HG03457 (cell line): Measurements from ENCODE around the gene ZXDC.

Experiments
- ATAC-seq: cut with Tn5 transposase; IDR thresholded peaks from one replicate; pipeline ENCODE4 v1.9.1; 2021; ENCODE audit warnings: moderate number of reproducible peaks; ENCODE audit not compliant: unreplicated experiment

ZXDC gene

DNA sequence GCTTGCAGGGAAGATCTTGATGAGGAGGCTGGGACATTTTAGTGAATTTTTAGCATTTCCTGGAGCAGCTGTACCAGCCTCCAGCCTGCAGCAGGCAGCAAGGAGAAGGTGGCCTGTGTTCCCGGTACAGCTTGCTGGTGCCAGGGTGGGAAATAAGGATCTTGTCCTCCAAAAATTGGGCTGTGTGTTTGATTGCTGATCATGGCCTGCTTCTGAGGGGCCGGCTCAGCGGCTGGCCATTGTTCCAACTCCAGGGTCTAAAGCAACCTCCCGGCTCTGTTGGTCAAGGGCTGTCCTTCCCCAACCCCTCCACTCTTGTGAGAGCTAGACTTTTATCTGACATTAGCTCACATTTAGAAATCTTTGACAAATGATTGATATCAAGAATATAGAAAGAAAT lies 75.9 kb downstream of the ZXDC start:
- ATAC-seq = no peak

DNA sequence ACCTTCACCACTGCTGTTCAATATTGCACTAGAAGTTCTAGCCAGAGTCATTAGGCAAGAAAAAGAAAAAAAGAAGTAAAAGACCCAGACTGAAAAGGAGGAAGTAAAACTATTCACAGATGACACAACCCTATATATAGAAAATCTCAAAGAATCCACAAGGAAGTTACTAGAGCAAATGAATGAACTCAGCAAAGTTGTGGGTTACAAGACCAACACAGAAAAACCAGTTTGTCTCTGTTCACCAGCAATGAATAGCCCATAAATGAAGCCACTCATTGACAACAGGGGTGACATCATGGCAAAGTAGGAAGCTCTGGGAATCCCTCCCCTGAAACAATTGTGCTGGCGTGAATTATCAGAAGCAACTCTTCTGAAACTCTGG lies 76.3 kb downstream of the ZXDC start:
- peak; percentile 60 for ATAC-seq

DNA sequence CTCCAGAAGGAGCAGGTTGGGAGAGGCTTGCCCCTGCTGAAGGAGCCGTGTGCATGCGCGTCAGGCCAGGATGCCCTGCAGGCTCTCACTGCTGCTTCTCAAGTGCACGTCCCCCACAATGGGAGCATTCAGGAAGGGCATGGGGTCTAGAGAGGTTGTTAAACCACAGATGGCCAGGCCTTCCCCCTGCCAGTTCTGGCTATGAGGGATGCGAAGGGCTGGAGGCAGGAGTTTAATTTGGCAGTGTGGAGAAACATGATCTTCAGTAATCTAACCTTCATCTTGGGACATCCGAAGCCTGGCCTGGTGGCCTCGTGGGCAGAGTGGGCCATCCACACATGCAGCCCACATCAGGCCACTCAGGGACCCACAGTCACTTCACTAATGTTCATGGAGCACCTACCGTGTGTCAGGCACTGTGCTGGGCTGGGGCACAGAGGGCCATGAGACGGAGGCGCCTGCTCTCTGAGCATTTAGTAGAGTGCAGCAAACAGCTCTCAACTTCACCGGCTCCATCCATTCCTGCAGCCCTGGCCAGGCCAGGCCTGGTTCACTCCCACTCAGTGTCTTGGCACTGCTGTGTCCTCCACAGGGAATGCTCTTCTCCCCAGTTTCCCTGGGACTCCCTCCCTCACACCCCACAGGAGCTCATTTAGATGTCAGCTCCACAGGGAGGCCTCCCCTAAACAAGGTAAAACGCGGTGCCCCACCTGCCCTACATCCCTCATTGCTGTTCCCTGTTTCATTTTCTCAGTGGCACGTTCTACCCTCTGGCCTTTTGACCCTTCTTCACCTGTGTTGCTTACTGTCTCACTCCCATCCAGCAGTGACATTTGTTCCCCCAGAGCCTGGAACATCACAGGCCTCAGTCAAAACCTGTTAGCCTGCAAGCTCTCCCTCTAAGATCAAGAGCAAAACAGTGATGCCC lies 77.0 kb downstream of the ZXDC start:
- no peak for ATAC-seq

DNA sequence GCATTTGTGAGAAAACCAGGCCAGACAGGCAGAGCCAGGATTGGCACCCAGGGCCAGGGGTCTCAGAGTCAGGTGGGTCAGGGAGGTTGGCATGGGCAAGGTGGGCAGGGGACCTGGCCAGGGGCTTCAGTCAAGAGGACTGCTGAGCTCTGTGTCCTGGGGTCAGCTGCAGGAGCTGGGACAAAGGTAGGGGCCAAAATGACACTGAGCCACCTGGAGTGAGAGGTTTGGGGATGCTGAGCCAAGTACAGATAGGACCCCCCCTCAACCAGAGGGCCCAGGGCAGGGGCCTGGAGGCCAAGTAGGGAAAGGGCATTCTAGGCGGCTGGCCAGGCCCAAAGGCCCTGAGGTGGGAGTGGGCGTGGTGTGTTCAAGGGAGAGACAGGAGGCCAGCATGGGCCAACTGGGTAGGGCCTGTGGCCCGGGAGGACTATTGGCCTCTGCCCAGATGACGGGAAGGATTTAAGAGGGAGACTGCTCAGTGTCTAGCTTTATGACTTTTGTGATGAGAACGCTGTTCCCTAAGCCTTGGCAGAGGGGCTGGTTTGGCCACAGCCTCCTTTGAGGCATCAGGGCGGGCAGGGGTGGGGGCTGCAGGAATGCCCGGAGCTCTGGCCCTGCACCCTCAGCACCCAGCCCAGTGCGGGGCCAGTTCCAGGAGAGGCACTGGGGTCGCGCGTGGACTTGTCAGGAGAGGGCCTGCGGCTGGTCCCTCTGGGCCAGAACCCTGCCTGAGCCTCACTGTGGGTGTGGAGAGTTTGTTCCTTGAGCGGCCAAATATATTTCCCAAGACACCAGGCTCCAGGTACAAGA lies 77.9 kb downstream of the ZXDC start:
- no peak for ATAC-seq

DNA sequence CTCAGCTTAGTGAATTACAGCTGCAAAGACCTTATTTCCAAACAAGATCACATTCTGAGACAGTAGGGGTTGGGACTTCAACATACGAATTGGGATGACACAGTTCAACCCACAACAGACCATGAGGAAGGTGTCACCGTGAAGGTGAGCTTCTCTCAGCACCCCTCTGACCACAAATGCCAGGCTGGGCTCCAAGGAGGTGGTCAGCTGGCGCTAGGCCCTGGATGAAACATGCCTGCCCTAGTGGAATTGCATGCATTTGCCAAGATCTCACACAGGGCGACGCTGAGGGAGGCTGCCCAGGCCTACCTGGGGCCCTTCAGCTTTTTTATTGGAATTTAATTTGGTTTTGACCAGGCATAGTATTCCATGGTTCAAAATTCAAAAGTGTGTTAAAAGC lies 79.2 kb downstream of the ZXDC start:
- ATAC-seq = no peak

DNA sequence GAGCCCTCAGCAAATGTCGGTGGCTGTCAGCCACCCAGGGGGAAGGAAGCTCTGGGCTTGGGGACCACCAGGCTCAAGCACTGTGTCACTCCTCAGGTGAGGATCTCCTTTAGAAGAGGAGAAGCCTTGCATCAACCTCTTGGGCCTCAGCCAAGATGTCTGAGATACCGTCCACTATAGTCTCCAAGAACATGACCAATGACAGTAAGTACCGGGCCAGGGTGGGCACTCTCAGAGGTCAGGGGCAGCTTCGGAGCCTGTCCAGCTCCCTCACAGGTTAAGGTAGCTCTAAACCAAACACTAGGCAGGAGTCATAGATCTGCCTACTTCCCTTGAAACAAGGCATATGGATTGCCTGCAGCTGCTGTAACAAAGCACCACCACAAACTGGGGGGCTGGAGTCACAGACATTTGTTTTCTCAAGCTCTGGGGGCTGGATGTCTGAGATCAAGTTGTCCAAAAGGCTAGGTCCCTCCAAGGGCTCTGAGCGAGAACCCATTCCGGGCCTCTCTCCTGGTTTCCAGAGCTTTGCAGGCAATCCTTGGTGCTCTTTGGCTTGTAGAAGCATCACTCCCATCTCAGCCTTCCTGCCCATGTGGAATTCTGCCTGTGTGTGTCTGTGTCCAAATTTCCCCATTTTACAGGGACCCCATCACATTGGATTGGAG lies 79.7 kb downstream of the ZXDC start:
- no peak for ATAC-seq

DNA sequence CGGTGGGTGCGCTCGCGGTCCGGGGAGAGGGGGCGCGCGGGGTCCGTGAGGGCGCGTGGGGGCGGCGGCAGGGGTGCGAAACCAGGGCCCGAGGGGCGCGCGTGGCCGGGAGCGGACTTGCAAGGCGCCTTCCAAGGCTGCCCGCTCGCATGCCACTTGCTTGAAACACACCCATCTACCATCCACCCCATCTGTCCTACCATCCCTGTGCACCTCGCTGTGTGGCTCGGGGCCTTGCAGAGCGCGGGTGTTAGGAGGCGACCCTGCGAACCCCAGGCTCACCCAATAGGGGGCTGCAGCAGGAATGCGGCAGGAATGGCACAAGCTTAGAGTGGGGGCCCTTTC lies 80.7 kb downstream of the ZXDC start:
- no peak for ATAC-seq

DNA sequence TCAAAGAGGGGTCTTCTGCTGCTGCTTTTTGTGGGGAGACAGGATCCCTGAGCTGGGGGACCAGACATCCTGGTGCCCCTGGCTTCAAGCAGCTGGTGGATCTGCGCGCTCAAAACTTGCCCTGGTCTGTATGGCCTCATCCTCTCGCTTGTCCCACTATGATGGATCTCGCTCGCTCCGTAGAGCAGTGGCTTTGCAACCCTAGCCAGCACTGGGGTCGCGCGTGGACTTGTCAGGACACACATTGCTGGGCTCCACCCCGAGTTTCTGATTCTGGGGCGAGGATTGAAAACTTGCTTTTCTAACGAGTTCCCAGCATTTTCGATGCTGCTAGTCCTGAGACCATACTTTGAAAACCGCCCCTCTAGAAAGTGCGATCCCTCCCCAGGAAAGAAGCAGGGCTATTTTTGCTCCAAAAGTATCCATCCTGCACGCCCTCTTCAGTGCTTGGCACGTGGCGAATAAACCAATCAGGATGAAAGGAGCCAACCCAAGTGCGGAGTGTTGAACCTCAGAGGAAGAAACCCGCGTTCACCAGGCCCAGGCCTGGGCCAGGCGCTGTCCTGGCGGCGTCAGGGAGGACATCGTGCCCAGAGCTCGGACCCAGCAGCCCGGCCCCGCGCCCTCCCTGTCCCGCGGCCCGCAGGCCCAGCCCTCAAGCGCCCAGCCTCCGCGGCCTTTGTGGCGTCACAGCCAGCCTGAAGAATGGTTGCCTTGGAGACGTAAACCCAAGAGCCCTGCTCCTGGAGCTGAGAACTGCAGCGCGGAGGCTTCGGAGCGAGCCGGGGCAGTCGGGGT lies 81.3 kb downstream of the ZXDC start, which contains the start of gene CFAP100:
Gene CFAP100, plus strand, starts transcription at position 731 of the 798 bp plus-strand sequence. CDS start 1,092 bp downstream, outside the sequence.
- ATAC-seq = no peak

DNA sequence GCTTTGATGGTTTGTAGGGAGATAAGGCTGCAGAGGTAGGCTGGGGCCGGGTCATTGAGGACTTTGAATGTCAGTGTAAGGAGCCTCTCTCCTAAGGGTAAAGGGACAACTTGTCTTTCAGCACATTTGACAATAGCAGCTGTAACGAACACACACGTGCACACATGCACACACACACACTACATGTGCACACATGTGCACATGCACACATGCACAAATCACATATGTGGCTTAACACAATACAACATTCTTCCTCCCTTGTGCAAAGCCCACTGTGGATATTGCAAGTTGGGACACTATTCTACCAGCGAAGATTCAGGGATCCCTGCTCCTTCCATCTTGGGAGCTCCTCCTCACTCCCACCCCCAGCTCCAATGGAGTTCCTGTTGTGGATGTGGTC lies 82.1 kb downstream of the ZXDC start:
- no peak for ATAC-seq

DNA sequence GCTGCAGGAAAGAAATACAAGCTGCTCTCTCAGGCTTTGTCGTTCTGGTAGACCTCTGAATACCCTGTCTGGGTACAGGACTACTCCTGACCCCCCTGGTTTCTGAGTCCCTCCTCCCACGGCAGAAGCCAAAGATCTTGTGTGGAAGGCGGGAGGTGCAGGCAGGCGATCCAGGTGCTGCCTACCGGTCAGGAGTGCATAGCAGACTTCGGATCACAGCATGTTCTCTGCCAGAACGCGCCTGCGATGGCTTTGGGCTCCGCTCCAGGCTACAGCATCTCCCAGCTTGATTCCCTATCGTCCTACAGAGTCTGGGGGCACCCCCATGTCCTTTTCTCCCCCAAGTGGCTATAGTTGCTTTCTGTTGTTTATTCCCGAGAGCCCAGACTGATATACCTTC lies 83.4 kb downstream of the ZXDC start:
- ATAC-seq = no peak

DNA sequence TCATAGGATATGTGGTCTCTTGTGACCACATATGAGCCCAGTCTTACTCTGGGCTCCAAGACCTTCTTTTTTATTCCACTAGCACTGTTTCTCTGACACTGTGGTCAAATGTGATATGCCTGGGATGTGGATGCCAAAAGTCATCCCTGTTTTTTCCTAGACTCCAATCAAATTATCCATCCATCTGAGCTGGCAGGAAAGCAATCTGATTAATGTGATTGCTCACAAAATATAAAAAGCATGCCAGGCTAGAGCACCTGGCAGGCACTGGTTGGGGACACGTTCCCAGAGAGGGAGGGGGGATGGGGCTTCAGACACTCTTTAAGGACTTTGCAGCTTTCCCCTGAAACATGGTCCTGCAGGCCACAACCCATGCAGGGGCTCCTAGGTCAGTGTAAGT lies 84.1 kb downstream of the ZXDC start:
- ATAC-seq = no peak

DNA sequence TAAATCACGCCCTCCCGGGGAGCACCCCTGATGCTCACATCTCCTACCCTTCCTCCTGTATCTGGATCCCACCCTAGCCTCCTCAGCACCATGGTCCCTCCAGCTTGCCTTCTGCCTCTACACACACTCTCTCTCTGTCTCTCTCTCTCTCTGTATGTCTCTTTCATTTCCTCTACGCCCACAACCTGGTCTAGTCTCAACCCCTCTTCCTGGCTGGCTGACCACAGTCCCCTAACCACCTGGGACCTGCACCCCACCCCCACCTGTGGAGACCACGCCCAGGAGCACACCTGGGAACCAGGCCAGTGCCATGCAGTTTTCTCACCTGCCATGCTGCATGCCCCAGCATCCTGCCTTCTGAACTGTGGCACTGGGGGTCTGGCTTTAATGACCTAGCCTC lies 84.9 kb downstream of the ZXDC start:
- ATAC-seq = no peak

DNA sequence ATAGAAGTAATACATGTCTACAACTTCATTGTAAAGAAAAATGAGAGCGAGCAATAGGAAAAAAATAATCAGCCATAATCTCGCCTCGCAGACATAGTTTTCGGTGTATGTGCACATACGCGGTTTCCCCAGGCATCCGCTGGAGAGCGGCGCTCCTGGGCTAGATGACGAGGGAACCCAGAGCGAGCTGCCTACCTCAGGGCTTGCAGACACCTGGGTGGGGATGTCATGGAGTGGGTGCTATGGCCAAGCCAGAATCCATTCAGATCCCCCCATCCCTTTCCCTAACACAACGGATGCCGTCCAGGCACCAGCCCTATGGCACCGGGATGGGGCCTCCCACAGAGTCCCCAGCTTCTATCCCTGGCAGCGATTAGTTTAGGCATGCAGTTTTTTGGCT lies 85.5 kb downstream of the ZXDC start:
- no peak for ATAC-seq

DNA sequence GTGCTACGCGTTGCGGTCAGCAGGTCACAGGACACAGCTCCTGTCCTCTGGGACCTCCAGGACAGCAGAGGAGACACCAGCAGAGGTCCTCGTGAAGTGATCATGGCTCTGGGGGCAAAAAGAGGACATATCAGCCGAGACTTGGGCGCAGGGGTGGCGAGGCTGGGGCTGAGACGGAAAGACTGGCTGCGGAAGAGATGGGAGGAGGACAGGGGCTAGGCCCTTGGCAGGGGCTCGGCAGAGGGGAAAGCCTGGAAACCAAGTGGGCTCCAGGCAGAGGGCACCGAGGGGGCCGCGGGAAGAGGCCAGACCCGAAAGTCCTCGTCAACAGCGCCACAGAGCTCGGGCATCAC lies 85.9 kb downstream of the ZXDC start:
- ATAC-seq = no peak

DNA sequence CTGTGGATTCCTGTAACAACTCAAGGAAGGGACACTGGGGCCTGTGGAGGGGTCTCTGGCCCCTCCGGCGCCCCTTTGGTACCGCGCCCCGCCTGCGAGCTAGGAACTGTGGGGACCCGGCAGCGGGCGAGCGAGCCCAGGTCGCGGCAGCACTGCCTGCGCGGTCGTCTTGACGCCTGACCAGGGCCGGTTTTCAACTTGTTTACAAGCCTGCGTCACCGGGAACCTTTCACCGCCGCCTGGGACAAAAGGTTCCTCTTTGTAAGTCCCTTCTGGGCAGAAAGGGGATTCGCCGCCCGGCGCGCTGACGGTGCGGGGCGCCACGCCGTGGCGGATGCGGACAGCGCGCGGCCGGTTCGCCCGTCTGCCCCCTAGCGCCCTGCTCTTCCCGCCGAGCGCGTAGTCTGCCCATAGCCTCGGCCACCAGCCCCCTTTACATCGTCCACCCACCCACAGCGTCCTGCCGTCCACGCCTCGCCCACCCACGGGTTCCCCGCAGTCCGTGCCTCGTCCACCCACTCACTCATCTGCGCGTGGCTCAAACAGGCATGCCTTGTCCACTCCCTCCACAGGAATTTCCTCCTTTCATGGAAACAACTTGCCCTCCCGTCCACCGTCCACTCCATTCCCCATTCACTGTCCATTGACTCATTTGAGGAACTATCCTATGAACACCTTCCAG lies 86.4 kb downstream of the ZXDC start:
- peak; percentile 66 for ATAC-seq
